Stimulated activated CD8-positive, alpha-beta memory T cell treated with anti-CD3 and anti-CD28 coated beads, Interleukin-2, amount 100 ng/mL, for 48 hours (primary cell): ENCODE measurements around the gene DSEL.

Source experiments
- DNase-seq, 2 donors: peaks; one replicate each; pipeline ENCODE4 v3.0.0-alpha.2; 2020; ENCODE audit warnings: low read depth in 2 of 2

The DSEL gene

GRCh38 chr18:67500522-67501205, 15.9 kb downstream of the DSEL start:
- no peak for DNase-seq

DNA sequence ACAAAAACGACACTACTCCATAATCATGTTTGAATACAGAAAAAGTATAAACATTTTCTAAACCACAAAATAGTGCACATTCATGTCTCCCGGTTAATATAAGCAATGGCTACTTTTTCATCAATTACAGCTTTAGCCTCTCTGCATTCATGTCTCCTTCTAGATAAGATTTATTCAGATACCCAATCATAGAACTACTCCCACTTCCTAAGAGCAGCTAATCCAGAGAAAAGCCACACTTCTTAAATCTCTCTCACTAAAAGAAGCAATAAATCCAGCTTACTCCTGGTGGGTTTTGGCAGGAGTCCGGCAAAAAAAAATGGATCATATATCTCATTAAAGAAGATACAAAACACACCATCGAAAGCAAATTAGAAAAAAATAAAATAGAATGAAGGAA, 20.1 kb downstream of the DSEL start:
- DNase-seq: no peak

DNA sequence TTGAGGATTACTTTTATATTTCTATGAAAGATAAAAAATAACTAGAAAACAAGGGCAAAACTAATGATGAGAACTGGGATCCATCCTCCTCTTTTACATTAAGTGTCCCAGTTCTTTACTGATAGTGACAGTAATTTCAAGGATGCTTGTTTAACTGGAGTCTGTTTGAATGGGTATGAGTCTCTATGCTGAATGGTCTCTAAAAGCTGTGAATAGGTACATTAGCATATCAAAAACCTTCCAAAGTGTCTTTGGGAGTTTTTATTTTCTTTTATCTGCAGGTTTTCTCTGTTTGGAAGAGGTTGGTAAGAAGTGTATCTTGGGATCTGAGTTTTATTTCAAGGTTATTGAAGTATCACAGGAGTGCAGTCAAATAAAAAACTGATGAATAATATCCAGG, 30.0 kb downstream of the DSEL start:
- DNase-seq: no peak

GRCh38 chr18:67485655-67486054, 30.9 kb downstream of the DSEL start:
- no peak for DNase-seq

- DNase-seq: no peak
Measured at GRCh38 chr18:67484458-67484857, 32.1 kb downstream of the DSEL start.

GRCh38 chr18:67483952-67484351, 32.6 kb downstream of the DSEL start:
- no peak for DNase-seq

DNA sequence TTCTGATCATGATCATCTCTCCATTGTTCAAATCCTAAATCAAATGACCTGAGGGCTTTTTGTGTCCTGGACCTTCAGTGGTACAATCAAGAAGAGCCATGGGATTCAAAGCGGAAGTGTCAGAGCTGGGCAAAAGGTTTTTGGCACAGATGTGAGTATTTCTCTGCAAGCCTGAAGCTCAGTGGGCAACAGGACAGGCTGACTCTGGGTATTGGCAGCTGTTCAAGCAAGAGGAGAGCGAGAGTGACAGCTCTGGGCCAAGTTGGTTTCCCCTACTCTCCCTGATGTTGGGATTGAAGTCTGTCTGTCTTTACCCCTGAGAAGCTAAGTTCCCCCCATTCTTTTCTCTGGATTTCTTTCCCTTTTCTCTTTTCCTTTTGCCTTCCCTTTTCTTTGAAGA, 33.3 kb downstream of the DSEL start:
- no peak for DNase-seq

DNA sequence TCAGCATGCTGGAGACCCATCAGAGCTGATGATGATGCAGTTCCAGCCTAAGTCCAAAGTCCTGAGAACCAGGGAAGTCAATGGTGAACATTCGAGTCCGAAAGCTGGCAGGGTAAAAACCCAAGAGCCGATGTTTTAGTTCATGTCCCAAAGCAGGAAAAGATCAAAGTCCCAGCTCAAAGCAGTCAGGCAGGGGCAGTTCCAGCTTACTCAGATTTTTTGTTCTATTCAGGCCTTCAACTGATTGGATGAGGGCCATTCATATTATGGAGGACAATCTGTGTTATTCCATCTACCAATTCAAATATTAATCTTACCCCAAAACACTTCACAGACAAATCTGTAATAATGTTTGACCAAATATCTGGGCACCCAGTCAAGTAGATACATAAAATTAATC, 38.3 kb downstream of the DSEL start:
- DNase-seq: no peak

- no peak for DNase-seq
Measured at GRCh38 chr18:67477522-67477921, 39.0 kb downstream of the DSEL start.

DNA sequence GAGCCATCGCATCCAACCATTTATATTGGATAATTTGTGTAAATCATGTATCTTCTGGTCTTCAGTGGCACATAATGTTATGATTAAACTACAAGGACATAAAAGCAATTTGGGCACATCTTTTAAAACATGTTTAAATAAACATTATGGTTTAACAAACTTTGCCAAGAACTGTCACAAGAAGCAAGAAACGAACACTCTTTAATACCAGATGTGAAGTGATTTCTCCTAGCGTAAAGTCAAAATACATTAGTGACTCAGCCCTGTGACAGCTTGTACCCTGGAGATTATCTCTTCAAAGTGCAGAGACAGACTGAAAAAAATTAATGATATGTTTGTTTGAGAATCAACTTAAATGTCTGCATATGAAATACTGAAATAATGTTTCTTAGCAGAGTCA, 39.9 kb downstream of the DSEL start:
- no peak for DNase-seq

- no peak for DNase-seq
Measured at GRCh38 chr18:67475673-67476072, 40.8 kb downstream of the DSEL start.

- DNase-seq: no peak
Measured at GRCh38 chr18:67468038-67468437, 48.5 kb downstream of the DSEL start.

DNA sequence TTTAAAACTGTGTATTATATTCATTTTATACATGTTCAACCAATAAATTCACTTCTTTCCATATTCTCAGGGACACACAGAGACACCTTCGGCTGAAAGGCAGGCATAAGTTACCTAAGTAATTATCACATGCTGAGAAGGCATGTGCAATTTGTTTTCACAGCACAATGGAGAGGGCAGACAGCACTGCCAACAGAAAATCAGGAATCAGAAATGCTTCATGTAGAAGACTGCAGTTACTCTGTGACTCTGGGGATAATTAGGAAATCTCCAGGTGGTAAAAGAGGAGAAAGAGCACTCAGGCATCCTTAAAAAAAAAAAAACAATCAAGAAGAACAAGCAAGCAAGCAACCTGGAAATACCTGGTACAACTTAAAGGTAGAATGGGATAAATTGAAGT, 49.3 kb downstream of the DSEL start:
- no peak for DNase-seq

GRCh38 chr18:67464499-67464898, 52.0 kb downstream of the DSEL start:
- DNase-seq: no peak

DNA sequence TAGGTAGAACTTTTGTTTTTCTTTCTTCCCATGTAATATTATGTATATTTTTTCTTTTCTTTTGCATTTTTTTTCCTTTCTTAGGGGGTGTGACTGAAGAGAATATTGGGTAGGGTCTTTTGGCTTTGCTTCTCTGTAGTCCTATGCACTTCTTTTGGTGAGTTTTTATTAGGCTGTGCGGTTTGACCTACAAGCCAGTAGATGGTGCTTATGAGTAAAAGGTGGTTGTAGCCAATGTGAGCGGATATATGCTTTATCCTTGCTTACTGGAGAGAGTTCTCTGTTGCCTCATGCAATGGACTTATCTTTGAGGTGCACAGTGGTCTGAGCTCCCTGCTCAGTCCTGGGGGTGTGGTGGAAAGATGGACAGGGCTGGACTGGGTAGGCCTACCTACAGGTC, 52.7 kb downstream of the DSEL start:
- no peak for DNase-seq

DNA sequence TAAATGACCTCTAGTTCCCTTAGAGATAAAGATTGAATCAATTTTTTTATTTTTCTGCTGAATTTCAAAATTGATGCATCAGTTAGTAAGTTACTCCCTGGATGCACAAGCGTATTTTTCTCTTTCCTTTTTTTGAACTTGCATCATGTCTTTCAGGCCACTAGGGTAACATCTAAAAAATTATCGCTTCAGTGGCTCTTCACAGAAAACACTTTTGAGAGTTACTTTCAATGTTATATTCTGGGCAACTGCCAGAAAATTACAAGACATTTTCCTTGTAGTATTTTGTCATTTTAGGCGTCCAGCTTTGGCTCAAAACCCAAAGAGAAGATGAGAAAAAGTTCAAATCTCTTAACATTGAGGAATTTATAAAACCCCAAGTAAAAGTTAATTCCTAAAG, 59.8 kb downstream of the DSEL start:
- DNase-seq: no peak
